ENCODE measurements around the gene PCSK2. TPM values are rescaled to one million over a fixed set of nuclear protein-coding genes. Genes with fewer than 3 reads are reported as not detected.

The PCSK2 gene
- total RNA-seq, 1 experiment from 2014 or later = 245 TPM

GRCh38 chr20:17525650-17526049 is 298.8 kb downstream of the PCSK2 start:
- Histone ChIP-seq H3K4me3 (ENCODE audit: low read depth, low read length, poor library complexity, severe bottlenecking) (no peak overlapping the region), H3K27me3 (replicated peaks; ENCODE audit: insufficient read depth, low read depth, low read length, poor library complexity) (no peaks in the 10 kb centered on the region), H3K9me3 (ENCODE audit: low read depth, low read length, poor library complexity, severe bottlenecking) (no peaks in the 10 kb centered on the region), H3K4me1 (ENCODE audit: insufficient read depth, low read length, poor library complexity, severe bottlenecking) (peaks cover 19% of the 10 kb centered on the region), H3K36me3 (ENCODE audit: insufficient read depth, low read length, poor library complexity, severe bottlenecking) (no peaks in the 10 kb centered on the region), H3K27ac (ENCODE audit: low read depth, low read length, poor library complexity, severe bottlenecking) (no peak overlapping the region)
- no TSS peak for BruUV-seq (replicated peaks)
- DNase-seq (ENCODE audit: low spot score) = peak; percentile 55
- POLR2A ChIA-PET (ENCODE audit: low non-redundant PET) = no interaction called here
- intact Hi-C loops (cut with micrococcal nuclease; ENCODE audit: unreplicated experiment) = no loop called here
- CTCF ChIA-PET = no interaction called here
- TF ChIP-seq EZH2 (IDR thresholded peaks at IDR 0.05; ENCODE audit: borderline replicate concordance, low read depth, low read length, poor library complexity, severe bottlenecking) = no peak
- no peak for TF ChIP-seq CTCF (conservative IDR thresholded peaks at IDR 0.05; ENCODE audit: low read depth, low read length)

- Histone ChIP-seq H3K9me3 (ENCODE audit: low read depth, low read length, poor library complexity, severe bottlenecking) (no peaks in the 10 kb centered on the region), H3K36me3 (ENCODE audit: insufficient read depth, low read length, poor library complexity, severe bottlenecking) (no peaks in the 10 kb centered on the region), H3K4me3 (ENCODE audit: low read depth, low read length, poor library complexity, severe bottlenecking) (no peak overlapping the region), H3K27ac (ENCODE audit: low read depth, low read length, poor library complexity, severe bottlenecking) (no peak overlapping the region), H3K27me3 (replicated peaks; ENCODE audit: insufficient read depth, low read depth, low read length, poor library complexity) (no peaks in the 10 kb centered on the region), H3K4me1 (ENCODE audit: insufficient read depth, low read length, poor library complexity, severe bottlenecking) (peaks cover 25% of the 10 kb centered on the region)
- ChIA-PET CTCF (no interaction called here), POLR2A (ENCODE audit: low non-redundant PET) (no interaction called here)
- intact Hi-C loops (cut with micrococcal nuclease; ENCODE audit: unreplicated experiment) = no loop called here
- BruUV-seq (replicated peaks) = no TSS peak
- TF ChIP-seq EZH2 (IDR thresholded peaks at IDR 0.05; ENCODE audit: borderline replicate concordance, low read depth, low read length, poor library complexity, severe bottlenecking) (no peak), CTCF (conservative IDR thresholded peaks at IDR 0.05; ENCODE audit: low read depth, low read length) (no peak)
- no peak for DNase-seq (ENCODE audit: low spot score)
Measured at GRCh38 chr20:17529586-17529985, 302.7 kb downstream of the PCSK2 start.

GRCh38 chr20:17530153-17530552 is 303.3 kb downstream of the PCSK2 start:
- no peaks in the 10 kb centered on the region for H3K36me3 ChIP-seq (ENCODE audit: insufficient read depth, low read length, poor library complexity, severe bottlenecking)
- no peak overlapping the region for H3K27ac ChIP-seq (ENCODE audit: low read depth, low read length, poor library complexity, severe bottlenecking)
- peak overlapping the region; percentile 57 for H3K4me3 ChIP-seq (ENCODE audit: low read depth, low read length, poor library complexity, severe bottlenecking)
- intact Hi-C loops (cut with micrococcal nuclease; ENCODE audit: unreplicated experiment) = loop anchor here (5.0 to 10.0 kb wide), 4 partner anchors 155 to 728 kb away; partner anchors contain the start of genes MGME1, RRBP1 and SNX5
- peaks cover 23% of the 10 kb centered on the region for H3K4me1 ChIP-seq (ENCODE audit: insufficient read depth, low read length, poor library complexity, severe bottlenecking)
- CTCF ChIA-PET = no interaction called here
- POLR2A ChIA-PET (ENCODE audit: low non-redundant PET) = no interaction called here
- no peaks in the 10 kb centered on the region for H3K9me3 ChIP-seq (ENCODE audit: low read depth, low read length, poor library complexity, severe bottlenecking)
- no peaks in the 10 kb centered on the region for H3K27me3 ChIP-seq (replicated peaks; ENCODE audit: insufficient read depth, low read depth, low read length, poor library complexity)
- no peak for DNase-seq (ENCODE audit: low spot score)
- BruUV-seq (replicated peaks) = TSS peak; percentile 63
- TF ChIP-seq CTCF (conservative IDR thresholded peaks at IDR 0.05; ENCODE audit: low read depth, low read length) = no peak
- TF ChIP-seq EZH2 (IDR thresholded peaks at IDR 0.05; ENCODE audit: borderline replicate concordance, low read depth, low read length, poor library complexity, severe bottlenecking) = no peak

Measured in A673 (cell line).